ENCODE measurements around the gene MAP6.

Gene MAP6

GRCh38 chr11:75631086-75631730 is 37.6 kb downstream of the MAP6 start:
- no peak overlapping the region for H3K27ac ChIP-seq (ENCODE audit: low read depth, low read length, poor library complexity, severe bottlenecking)
- TF ChIP-seq CTCF (IDR thresholded peaks at IDR 0.05; ENCODE audit: low read length) (no peak), EZH2 (IDR thresholded peaks at IDR 0.05; ENCODE audit: borderline replicate concordance, low read length) (no peak)
- no peaks in the 10 kb centered on the region for H3F3A ChIP-seq (ENCODE audit: insufficient read depth, low read length)
- no peak overlapping the region for H3K4me3 ChIP-seq (ENCODE audit: low read depth, low read length, poor library complexity, severe bottlenecking)
- H3K36me3 ChIP-seq (ENCODE audit: insufficient read depth, low read length): no peaks in the 10 kb centered on the region
- H3K9me3 ChIP-seq (ENCODE audit: low read length): no peaks in the 10 kb centered on the region
- no peak overlapping the region for H2AFZ ChIP-seq (ENCODE audit: low read length)
- H3K4me2 ChIP-seq (ENCODE audit: low read length): no peak overlapping the region
- H4K20me1 ChIP-seq (ENCODE audit: insufficient read depth, low read length): no peaks in the 10 kb centered on the region
- H3K4me1 ChIP-seq (ENCODE audit: insufficient read depth, low read length, severe bottlenecking): no peaks in the 10 kb centered on the region
- H3K9ac ChIP-seq (ENCODE audit: low read length): no peak overlapping the region
- H3K27me3 ChIP-seq (ENCODE audit: insufficient read depth, low read length): 0 out of 2 replicates have a peak, but pooled peaks cover 2% of the 10 kb centered on the region
- H3K79me2 ChIP-seq (ENCODE audit: insufficient read depth, low read length): no peaks in the 10 kb centered on the region
- no peaks in the 10 kb centered on the region for H3K9me2 ChIP-seq (ENCODE audit: low read depth, low read length)

- Histone ChIP-seq H3K27me3 (ENCODE audit: insufficient read depth, low read length) (0 out of 2 replicates have a peak, but pooled peaks cover 6% of the 10 kb centered on the region), H3K4me3 (ENCODE audit: low read depth, low read length, poor library complexity, severe bottlenecking) (no peak overlapping the region), H3F3A (ENCODE audit: insufficient read depth, low read length) (no peaks in the 10 kb centered on the region), H3K4me2 (ENCODE audit: low read length) (no peak overlapping the region), H4K20me1 (ENCODE audit: insufficient read depth, low read length) (no peaks in the 10 kb centered on the region), H2AFZ (ENCODE audit: low read length) (no peak overlapping the region), H3K9me3 (ENCODE audit: low read length) (no peaks in the 10 kb centered on the region), H3K4me1 (ENCODE audit: insufficient read depth, low read length, severe bottlenecking) (no peaks in the 10 kb centered on the region), H3K9me2 (ENCODE audit: low read depth, low read length) (no peaks in the 10 kb centered on the region), H3K27ac (ENCODE audit: low read depth, low read length, poor library complexity, severe bottlenecking) (no peak overlapping the region), H3K36me3 (ENCODE audit: insufficient read depth, low read length) (no peaks in the 10 kb centered on the region), H3K9ac (ENCODE audit: low read length) (no peak overlapping the region), H3K79me2 (ENCODE audit: insufficient read depth, low read length) (no peaks in the 10 kb centered on the region)
- TF ChIP-seq CTCF (IDR thresholded peaks at IDR 0.05; ENCODE audit: low read length) (no peak), EZH2 (IDR thresholded peaks at IDR 0.05; ENCODE audit: borderline replicate concordance, low read length) (no peak)
These were observed 40.8 kb downstream of the MAP6 start for GRCh38 chr11:75627906-75628668.

DNA sequence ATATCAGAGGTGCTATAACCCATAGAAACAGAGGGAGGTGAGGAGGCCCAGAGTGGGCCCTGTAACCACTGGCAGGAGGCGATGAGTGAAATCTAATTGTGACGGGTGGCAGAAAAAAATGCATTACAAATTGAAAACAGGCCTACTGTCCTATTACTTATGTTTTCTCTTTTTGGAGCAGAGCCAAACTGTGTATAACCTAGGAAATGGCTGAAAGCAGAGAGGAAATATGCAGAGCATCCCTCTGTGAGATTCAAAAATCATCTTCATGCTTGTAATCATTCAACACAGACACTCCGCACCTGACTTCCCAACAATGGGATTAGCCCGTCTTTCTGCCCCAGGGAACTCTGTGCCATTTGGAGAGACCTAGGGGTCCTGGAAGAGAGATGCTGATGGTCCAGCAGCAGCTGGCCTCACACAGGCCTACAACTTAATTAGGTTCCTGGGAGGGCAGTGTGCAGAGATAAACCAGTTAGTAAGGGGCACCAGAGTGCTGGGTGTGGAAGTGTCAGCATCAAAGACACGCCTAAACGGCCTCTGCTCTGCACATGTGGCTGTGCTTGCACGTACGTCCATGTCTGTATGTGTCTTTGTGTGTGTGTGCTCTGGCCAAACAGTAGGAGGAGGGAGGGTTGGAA is 41.8 kb downstream of the MAP6 start:
- H3K27me3 ChIP-seq (ENCODE audit: insufficient read depth, low read length): 0 out of 2 replicates have a peak, but pooled peaks cover 4% of the 10 kb centered on the region
- no peaks in the 10 kb centered on the region for H3K9me3 ChIP-seq (ENCODE audit: low read length)
- no peaks in the 10 kb centered on the region for H4K20me1 ChIP-seq (ENCODE audit: insufficient read depth, low read length)
- H3K4me2 ChIP-seq (ENCODE audit: low read length): no peak overlapping the region
- H2AFZ ChIP-seq (ENCODE audit: low read length): no peak overlapping the region
- no peak overlapping the region for H3K4me3 ChIP-seq (ENCODE audit: low read depth, low read length, poor library complexity, severe bottlenecking)
- H3K4me1 ChIP-seq (ENCODE audit: insufficient read depth, low read length, severe bottlenecking): no peaks in the 10 kb centered on the region
- no peak overlapping the region for H3K9ac ChIP-seq (ENCODE audit: low read length)
- H3K27ac ChIP-seq (ENCODE audit: low read depth, low read length, poor library complexity, severe bottlenecking): no peak overlapping the region
- TF ChIP-seq EZH2 (IDR thresholded peaks at IDR 0.05; ENCODE audit: borderline replicate concordance, low read length): no peak
- TF ChIP-seq CTCF (IDR thresholded peaks at IDR 0.05; ENCODE audit: low read length): no peak
- H3K36me3 ChIP-seq (ENCODE audit: insufficient read depth, low read length): no peaks in the 10 kb centered on the region
- H3F3A ChIP-seq (ENCODE audit: insufficient read depth, low read length): no peaks in the 10 kb centered on the region
- H3K9me2 ChIP-seq (ENCODE audit: low read depth, low read length): no peaks in the 10 kb centered on the region
- no peaks in the 10 kb centered on the region for H3K79me2 ChIP-seq (ENCODE audit: insufficient read depth, low read length)

Measured in OCI-LY1 (cell line).